GM19328 (cell line): Measurements from ENCODE around the gene FRMD7.
"Not testable (repeated sequence)": the region's sequence is repeated elsewhere in the genome, so short reads cannot be mapped to it uniquely, and the experiment has no call there.

Experiments used
- ATAC-seq: cut with Tn5 transposase; IDR thresholded peaks from one replicate; pipeline ENCODE4 v1.9.1; 2021; ENCODE audit warnings: mild to moderate bottlenecking, moderate library complexity; ENCODE audit not compliant: unreplicated experiment

Gene FRMD7

GRCh38 chrX:132094164-132094563 lies 33.7 kb downstream of the FRMD7 start:
- no peak for ATAC-seq

- no peak for ATAC-seq
Measured at GRCh38 chrX:132093239-132093860, 34.5 kb downstream of the FRMD7 start.

GRCh38 chrX:132092439-132093065 lies 35.3 kb downstream of the FRMD7 start:
- ATAC-seq, result peak; percentile 70

GRCh38 chrX:132090403-132091159 lies 37.2 kb downstream of the FRMD7 start:
- ATAC-seq, result no peak

- no peak for ATAC-seq
Measured at GRCh38 chrX:132088864-132089263, 39.0 kb downstream of the FRMD7 start.

GRCh38 chrX:132086672-132087071 lies 41.1 kb downstream of the FRMD7 start:
- ATAC-seq, result no peak

- no peak for ATAC-seq
Measured at GRCh38 chrX:132085786-132086185, 42.0 kb downstream of the FRMD7 start.

GRCh38 chrX:132077912-132078311 lies 49.9 kb downstream of the FRMD7 start:
- no peak for ATAC-seq

GRCh38 chrX:132077414-132077813 lies 50.4 kb downstream of the FRMD7 start:
- no peak for ATAC-seq

- no peak for ATAC-seq
Measured at GRCh38 chrX:132071254-132071653, 56.6 kb downstream of the FRMD7 start.

GRCh38 chrX:132068405-132068804 lies 59.4 kb downstream of the FRMD7 start:
- no peak for ATAC-seq

GRCh38 chrX:132063862-132064261 lies 64.0 kb downstream of the FRMD7 start:
- no peak for ATAC-seq

GRCh38 chrX:132063334-132063733 lies 64.5 kb downstream of the FRMD7 start:
- no peak for ATAC-seq

- no peak for ATAC-seq
Measured at GRCh38 chrX:132059973-132060540, 67.8 kb downstream of the FRMD7 start.

- no peak for ATAC-seq
Measured at GRCh38 chrX:132058975-132059374, 68.8 kb downstream of the FRMD7 start.

GRCh38 chrX:132058050-132058449 lies 69.8 kb downstream of the FRMD7 start:
- ATAC-seq, result no peak

- ATAC-seq, result not testable (repeated sequence)
Measured at GRCh38 chrX:132051778-132052177, 76.0 kb downstream of the FRMD7 start.

GRCh38 chrX:132046533-132046932 lies 81.3 kb downstream of the FRMD7 start:
- no peak for ATAC-seq

GRCh38 chrX:132045456-132045855 lies 82.4 kb downstream of the FRMD7 start:
- no peak for ATAC-seq

GRCh38 chrX:132044953-132045352 lies 82.9 kb downstream of the FRMD7 start:
- no peak for ATAC-seq

- ATAC-seq, result no peak
Measured at GRCh38 chrX:132043977-132044376, 83.8 kb downstream of the FRMD7 start.

GRCh38 chrX:132041015-132041414 lies 86.8 kb downstream of the FRMD7 start:
- no peak for ATAC-seq
